Spinal cord (tissue), 10 donors: ENCODE results near the gene HYAL2. TPM values are rescaled to one million over a fixed set of nuclear protein-coding genes. Genes with fewer than 3 reads are reported as not detected.
A peak's percentile ranks its signal among the peaks of the same experiment; 100 is the strongest.

Experiments used
- DNase-seq, 6 donors: peaks; one replicate each; pipeline versions ENCODE4 v3.0.0 to v3.0.0-alpha.2; 2013 to 2015; ENCODE audit warnings: low spot score in 6 of 6, low read depth in 4 of 6
- H3K27ac ChIP-seq: one replicate; pipeline ENCODE4 v1.5.1; 2013; ENCODE audit warnings: low read depth, low read length, control low read depth
- H3K27me3 ChIP-seq: one replicate; pipeline ENCODE4 v1.6.1; 2013; ENCODE audit warnings: low read length; ENCODE audit not compliant: control insufficient read depth, insufficient read depth
- H3K36me3 ChIP-seq: one replicate; pipeline ENCODE4 v1.6.1; 2013; ENCODE audit warnings: low read length; ENCODE audit not compliant: control insufficient read depth, insufficient read depth
- H3K4me1 ChIP-seq: one replicate; pipeline ENCODE4 v1.6.1; 2013; ENCODE audit warnings: low read length; ENCODE audit not compliant: control insufficient read depth, insufficient read depth
- H3K4me3 ChIP-seq: one replicate; pipeline ENCODE4 v1.5.1; 2013; ENCODE audit warnings: low read depth, low read length, control low read depth
- H3K9me3 ChIP-seq: one replicate; pipeline ENCODE4 v1.6.1; 2013; ENCODE audit warnings: low read length; ENCODE audit not compliant: control insufficient read depth, insufficient read depth
- WGBS: methylation state at CpG from one replicate; pipeline ENCODE4 v1.1.5; 2013; ENCODE audit warnings: missing lambda C conversion rate; ENCODE audit not compliant: insufficient coverage; 5-methylcytosine and 5-hydroxymethylcytosine counted together
- polyA plus RNA-seq, 2 donors: library from polyadenylated mRNA; unstranded; fragments of 120-200 nt; gene quantifications; one replicate each; pipeline ENCODE4 v1.2.1, GENCODE V29; 2013; ENCODE audit not compliant: insufficient read length in 2 of 2
- total RNA-seq, 2 donors: library from RNA; depleted of rRNA in 1 of 2; stranded (reverse); fragments of 120-200 nt in 1 of 2; fragments of >200 nt in 1 of 2; gene quantifications; one replicate each; pipeline versions ENCODE4 v1.2.3 to v1.2.4, GENCODE V29; 2013 to 2014
- donor health status: healthy.

Gene HYAL2
- total and polyA plus RNA-seq, 4 donors = 30.0 to 92.3 (median 38.1) TPM

DNA sequence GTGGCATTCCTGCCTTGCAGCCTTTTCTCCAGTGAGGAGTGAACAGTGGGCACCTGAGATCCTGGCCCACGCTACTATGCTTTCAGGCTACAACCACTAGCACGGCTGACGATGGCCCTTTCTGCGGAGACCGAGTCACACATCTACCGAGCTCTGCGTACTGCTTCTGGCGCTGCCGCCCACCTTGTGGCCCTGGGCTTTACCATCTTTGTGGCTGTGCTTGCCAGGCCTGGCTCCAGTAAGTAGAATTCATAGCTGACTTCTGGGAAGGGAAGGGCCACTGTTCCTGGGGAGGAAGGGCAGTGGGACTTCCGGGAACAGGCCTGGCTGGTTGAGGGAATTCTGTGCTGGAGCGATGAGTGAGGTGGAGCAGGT lies 28.8 kb upstream of the HYAL2 start:
- Histone ChIP-seq H3K4me1 (peaks cover 61% of the 10 kb centered on the region), H3K4me3 (peak overlapping the region; percentile 91), H3K9me3 (no peaks in the 10 kb centered on the region), H3K27me3 (no peaks in the 10 kb centered on the region), H3K27ac (peak overlapping the region; percentile 95), H3K36me3 (peaks cover 65% of the 10 kb centered on the region)
- WGBS = 53% methylated on average over 10 of the region's 11 CpGs
- DNase-seq = no peak

DNA sequence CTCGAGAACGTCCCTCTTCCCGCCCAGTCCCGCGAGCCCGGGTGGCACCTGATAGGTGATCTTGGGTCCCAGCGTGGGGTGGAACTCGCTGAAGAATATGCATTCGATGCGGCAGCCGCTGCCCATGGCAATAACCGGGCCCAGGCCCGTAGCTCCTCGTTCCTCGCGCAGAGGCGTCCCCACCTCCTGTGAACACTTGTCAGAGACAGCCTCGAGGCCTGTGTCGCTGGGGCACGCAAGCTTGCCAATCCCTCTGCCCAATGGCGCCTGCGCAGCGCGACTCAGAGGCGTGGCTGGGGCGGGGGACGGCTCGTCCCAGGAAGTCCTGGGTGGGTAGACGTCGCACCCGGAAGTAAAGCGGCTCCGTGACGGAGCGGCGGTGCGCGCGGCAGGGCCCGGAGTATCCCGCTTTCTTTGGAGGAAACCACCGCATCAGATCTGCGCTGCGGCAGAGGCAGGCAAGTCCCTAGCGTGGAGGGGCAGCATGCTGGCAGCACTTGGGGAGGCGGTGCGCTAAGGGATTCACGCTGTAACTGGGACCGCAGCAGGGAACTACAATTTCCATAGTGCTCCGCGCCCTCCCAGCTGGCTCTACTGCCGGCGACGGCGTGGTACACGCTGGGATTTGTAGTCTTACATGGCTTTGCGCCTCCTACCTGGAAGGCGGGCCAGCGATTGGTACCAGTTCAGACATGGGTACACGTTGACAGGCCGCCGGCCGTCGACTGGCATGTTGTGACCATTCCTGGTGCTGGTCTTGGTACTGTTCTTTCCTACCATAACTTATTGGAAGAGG lies 28.2 kb upstream of the HYAL2 start, which contains the start of the genes CYB561D2 and NPRL2:
Gene CYB561D2, plus strand, starts transcription at position 336 of the 796 bp plus-strand sequence. CDS start 572 bp downstream, outside the sequence.
Gene NPRL2, minus strand, starts transcription at position 249 of the 796 bp plus-strand sequence. Its CDS starts 123 bp downstream, at position 126.
- Histone ChIP-seq H3K36me3 (peaks cover 61% of the 10 kb centered on the region), H3K4me1 (peaks cover 60% of the 10 kb centered on the region), H3K4me3 (peak within 1 kb of the TSS; percentile 91), H3K9me3 (no peaks in the 10 kb centered on the region), H3K27me3 (no peaks in the 10 kb centered on the region), H3K27ac (peak within 1 kb of the TSS; percentile 95)
- peak; percentile 89 to 98 (median 93) for DNase-seq
- under 1% methylated on average over 64 of the region's 64 CpGs for WGBS

- Histone ChIP-seq H3K36me3 (peaks cover 56% of the 10 kb centered on the region), H3K4me1 (peaks cover 60% of the 10 kb centered on the region), H3K27me3 (peaks cover 3% of the 10 kb centered on the region), H3K27ac (peak overlapping the region; percentile 95), H3K4me3 (peak overlapping the region; percentile 91), H3K9me3 (no peaks in the 10 kb centered on the region)
- DNase-seq = no peak
- 11% methylated on average over 6 of the region's 7 CpGs for WGBS
These were observed 27.6 kb upstream of the HYAL2 start for GRCh38 chr3:50350213-50350526.

DNA sequence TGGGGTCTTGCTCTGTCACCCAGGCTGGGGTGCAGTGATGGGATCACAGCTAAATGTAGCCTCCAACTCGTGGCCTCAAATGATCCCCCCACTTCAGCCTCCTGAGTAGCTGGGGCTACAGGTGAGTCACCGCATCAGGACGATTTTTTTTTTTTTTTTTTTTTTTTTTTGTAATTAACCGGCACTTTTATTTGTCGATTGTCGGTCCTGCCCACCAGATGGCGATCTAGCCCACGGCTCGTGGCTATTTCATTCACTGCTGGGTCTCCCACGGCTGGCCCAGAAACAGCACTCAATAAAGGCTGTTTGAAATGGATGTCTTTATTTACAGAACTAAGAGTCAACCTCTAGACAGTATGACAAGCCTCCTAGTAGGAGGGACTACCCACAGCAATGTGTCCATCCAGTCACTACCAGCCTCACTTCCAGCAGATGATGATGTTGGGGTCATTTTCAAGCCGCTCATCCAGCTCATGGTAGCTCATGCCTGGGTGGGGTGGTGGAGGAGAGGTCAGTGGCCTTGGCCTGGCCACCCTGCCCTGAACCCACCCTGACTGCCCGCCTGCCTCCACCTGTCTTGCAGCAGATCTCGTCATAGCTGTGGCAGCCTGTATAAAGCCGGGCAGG lies 24.8 kb upstream of the HYAL2 start:
- Histone ChIP-seq H3K4me3 (no peak overlapping the region), H3K4me1 (peaks cover 64% of the 10 kb centered on the region), H3K27ac (no peak overlapping the region), H3K27me3 (peaks cover 4% of the 10 kb centered on the region), H3K36me3 (peaks cover 41% of the 10 kb centered on the region), H3K9me3 (no peaks in the 10 kb centered on the region)
- DNase-seq = peak in 4 of 6 donors; percentile 59 to 96 (median 80)
- 79% methylated on average over 3 of the region's 14 CpGs for WGBS

DNA sequence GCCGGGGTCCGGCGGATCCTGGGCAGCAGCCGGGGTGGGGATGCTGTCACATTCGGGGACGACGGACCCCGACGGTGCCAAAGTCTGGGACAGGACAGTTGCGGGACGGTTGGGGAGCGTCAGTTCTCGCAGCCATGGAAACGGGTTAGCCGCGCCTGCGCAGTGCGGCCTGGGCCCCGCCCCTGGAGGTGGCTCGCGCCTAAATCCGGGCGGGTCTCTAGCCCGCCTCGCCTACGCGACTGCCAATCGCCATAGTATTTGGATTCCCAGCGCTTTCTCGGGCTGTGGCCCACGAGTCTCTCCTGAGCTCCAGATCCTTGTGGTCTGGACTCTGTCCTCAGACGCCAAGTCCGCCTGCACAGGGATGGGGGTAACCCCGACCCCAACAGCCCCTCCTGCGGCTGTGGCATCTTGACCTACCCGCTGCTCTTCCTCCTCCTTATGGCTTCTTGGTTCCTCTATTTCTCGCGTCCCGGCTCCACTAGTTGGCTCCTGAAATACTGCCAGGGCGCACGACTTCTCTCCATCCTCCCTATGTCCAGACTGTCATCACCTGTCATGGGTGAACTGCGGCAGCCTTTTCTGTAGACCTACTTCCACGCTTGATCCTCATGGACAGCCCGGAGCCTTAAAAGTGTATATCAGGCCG lies 23.2 kb upstream of the HYAL2 start, which contains the start of gene ZMYND10:
Gene ZMYND10, minus strand, starts transcription at position 147 of the 649 bp plus-strand sequence. CDS start 153 bp downstream, outside the sequence.
- WGBS = 11% methylated on average over 45 of the region's 45 CpGs
- peaks cover 17% of the 10 kb centered on the region for H3K27me3 ChIP-seq
- peak in 2 of 6 donors; percentile 74 to 80 for DNase-seq
- H3K36me3 ChIP-seq = peaks cover 44% of the 10 kb centered on the region
- peaks cover 64% of the 10 kb centered on the region for H3K4me1 ChIP-seq
- no peaks in the 10 kb centered on the region for H3K9me3 ChIP-seq
- H3K4me3 ChIP-seq = peak within 1 kb of the TSS; percentile 51
- no peak within 1 kb of the TSS for H3K27ac ChIP-seq

- peak overlapping the region; percentile 51 for H3K4me3 ChIP-seq
- DNase-seq = no peak
- peaks cover 63% of the 10 kb centered on the region for H3K4me1 ChIP-seq
- peaks cover 44% of the 10 kb centered on the region for H3K36me3 ChIP-seq
- 55% methylated on average over 8 of the region's 8 CpGs for WGBS
- H3K27me3 ChIP-seq = peaks cover 21% of the 10 kb centered on the region
- no peaks in the 10 kb centered on the region for H3K9me3 ChIP-seq
- H3K27ac ChIP-seq = no peak overlapping the region
These were observed 22.5 kb upstream of the HYAL2 start for GRCh38 chr3:50345008-50345407.

GRCh38 chr3:50342813-50343633 lies 20.5 kb upstream of the HYAL2 start:
- H3K4me3 ChIP-seq = no peak overlapping the region
- H3K27me3 ChIP-seq = peaks cover 21% of the 10 kb centered on the region
- DNase-seq = no peak
- H3K27ac ChIP-seq = no peak overlapping the region
- no peaks in the 10 kb centered on the region for H3K9me3 ChIP-seq
- peaks cover 28% of the 10 kb centered on the region for H3K36me3 ChIP-seq
- 78% methylated on average over 10 of the region's 13 CpGs for WGBS
- peaks cover 57% of the 10 kb centered on the region for H3K4me1 ChIP-seq

GRCh38 chr3:50341996-50342650 lies 19.6 kb upstream of the HYAL2 start:
- no peaks in the 10 kb centered on the region for H3K9me3 ChIP-seq
- H3K4me3 ChIP-seq = no peak overlapping the region
- H3K4me1 ChIP-seq = peaks cover 55% of the 10 kb centered on the region
- WGBS = 89% methylated on average over 13 of the region's 13 CpGs
- no peak for DNase-seq
- H3K27me3 ChIP-seq = peaks cover 21% of the 10 kb centered on the region
- no peak overlapping the region for H3K27ac ChIP-seq
- H3K36me3 ChIP-seq = peaks cover 23% of the 10 kb centered on the region
